Sciatic nerve (tissue), 2 donors: ENCODE results near the gene HMOX2. TPM values are rescaled to one million over a fixed set of nuclear protein-coding genes. Genes with fewer than 3 reads are reported as not detected.

Experiments
- ATAC-seq: fragments of 200-7000 bp; cut with Tn5 transposase; one replicate; pipeline ENCODE4 v1.9.1; 2020; ENCODE audit warnings: mild to moderate bottlenecking, moderate library complexity
- DNase-seq: peaks from one replicate; pipeline ENCODE4 v3.0.0-alpha.2; 2020; ENCODE audit warnings: low spot score
- intact Hi-C: fragments of 100-400 bp; cut with DNase I; formaldehyde crosslinking; loops from one replicate; pipeline ENCODE4 v1.14.2; 2022
- total RNA-seq: library from RNA; stranded (reverse); fragmentation: NEBNext Ultra II Directional; extraction: Animal tissue kit (Norgen Biotek cat#: 25700); gene quantifications from one replicate; pipeline ENCODE4 v1.2.1, GENCODE V29; 2021
- donor health status: DM: no; HTN: no; CAD: no.
- donor health status: DM: no; HTN: no; CAD: no.

The HMOX2 gene
- total RNA-seq, 1 donor from 2014 or later: 26.3 TPM

DNA sequence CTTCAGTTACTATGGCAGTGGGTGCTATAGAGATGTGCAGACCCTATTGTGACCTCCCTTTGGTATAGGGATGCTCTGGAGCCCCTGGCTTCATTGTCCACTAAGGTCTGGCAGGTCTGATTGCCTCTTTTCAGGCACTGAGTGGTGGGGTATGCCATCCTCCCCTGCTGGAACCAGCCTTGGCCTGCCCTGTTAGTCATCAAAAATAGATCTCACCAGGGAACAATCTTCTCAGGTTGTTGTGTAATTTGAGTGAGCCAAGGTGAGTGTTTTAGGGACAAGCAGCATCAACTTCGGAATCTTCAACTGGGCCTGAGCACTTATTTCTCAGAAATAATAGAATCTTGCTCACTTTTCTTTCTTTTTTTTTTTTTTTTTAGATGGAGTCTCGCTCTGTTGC, 19.6 kb downstream of the HMOX2 start:
- DNase-seq: no peak
- intact Hi-C loops: no loop called here
- no peak for ATAC-seq

DNA sequence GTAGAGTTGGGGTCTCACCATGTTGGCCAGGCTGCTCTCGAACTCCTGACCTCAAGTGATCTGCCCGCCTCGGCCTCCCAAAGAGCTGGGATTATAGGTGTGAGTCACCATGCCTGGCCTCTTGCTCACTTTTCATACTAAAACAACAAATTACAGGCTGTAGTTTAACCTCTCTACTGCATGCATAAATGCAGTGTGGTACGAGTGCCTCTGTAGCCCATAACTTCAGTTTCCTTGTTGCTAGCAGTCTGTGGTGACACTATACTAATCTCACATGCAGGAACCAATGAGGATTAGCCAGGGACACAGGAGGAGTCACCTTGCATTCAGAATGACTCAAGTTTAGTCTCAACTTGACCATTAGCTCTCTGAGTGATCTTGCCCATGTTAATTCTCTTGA, 20.1 kb downstream of the HMOX2 start:
- no peak for ATAC-seq
- DNase-seq: no peak
- intact Hi-C loops: no loop called here

- ATAC-seq: no peak
- intact Hi-C loops: no loop called here
- no peak for DNase-seq
These were observed 22.5 kb downstream of the HMOX2 start for GRCh38 chr16:4498546-4499195.

DNA sequence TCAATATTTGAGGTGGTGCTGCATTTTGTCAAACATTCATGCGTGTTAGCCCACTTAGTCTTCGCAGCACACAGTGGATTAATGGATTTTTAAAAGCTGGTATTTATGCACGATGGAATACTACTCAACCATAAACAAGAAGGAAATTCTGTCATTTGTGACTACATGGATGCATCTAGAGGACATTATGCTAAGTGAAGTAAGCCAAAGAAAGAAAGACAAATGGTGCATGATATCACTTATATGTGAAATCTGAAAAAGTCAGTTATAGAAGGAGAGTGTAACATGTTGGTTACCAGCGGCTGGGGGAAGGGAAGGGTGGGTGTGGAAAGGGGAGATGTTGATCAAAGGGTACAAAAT, 23.0 kb downstream of the HMOX2 start:
- ATAC-seq (no peak), DNase-seq (no peak)
- intact Hi-C loops: no loop called here

DNA sequence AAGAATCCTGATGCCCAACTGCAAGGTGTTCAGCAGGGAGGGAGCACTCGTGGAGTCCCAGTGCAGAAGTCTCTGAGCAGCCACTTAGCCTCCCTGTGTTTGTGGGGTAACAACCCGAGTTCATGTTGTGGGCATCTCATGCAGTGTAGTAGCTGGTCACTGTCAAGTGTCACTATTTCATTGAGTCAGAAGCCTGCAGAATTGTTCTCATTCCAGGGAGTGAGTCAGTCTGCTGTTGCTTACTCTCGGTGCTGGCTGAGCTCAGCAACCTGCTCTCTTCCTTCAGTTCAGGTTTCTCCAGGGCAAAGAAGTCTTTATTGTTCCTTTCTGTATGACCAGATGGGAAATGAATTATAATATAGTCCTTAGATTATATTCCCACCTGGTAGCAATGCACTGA, 24.1 kb downstream of the HMOX2 start:
- ATAC-seq (peak; percentile 80), DNase-seq (no peak)
- intact Hi-C loops: no loop called here

DNA sequence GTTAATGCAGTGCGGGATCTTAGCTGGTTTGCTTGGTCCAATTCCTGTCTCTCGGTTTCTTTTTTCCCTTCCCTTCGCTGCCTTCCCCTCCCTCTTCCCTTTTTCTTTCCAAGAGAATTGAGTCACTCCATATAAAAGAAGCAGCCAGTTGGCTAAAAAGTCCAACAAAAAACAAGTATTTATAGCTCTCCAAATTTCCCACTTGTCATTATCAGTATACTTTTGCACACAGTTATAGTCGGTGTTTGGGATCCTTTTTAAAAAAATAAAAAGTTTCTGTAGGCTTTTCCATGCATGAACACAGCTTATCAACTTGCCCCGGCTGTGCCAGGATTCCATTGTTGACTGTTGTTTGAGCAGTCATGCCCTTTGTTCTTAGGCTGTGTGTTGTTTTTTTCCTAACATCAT, 24.9 kb downstream of the HMOX2 start:
- ATAC-seq (peak; percentile 47), DNase-seq (no peak)
- intact Hi-C loops: no loop called here

DNA sequence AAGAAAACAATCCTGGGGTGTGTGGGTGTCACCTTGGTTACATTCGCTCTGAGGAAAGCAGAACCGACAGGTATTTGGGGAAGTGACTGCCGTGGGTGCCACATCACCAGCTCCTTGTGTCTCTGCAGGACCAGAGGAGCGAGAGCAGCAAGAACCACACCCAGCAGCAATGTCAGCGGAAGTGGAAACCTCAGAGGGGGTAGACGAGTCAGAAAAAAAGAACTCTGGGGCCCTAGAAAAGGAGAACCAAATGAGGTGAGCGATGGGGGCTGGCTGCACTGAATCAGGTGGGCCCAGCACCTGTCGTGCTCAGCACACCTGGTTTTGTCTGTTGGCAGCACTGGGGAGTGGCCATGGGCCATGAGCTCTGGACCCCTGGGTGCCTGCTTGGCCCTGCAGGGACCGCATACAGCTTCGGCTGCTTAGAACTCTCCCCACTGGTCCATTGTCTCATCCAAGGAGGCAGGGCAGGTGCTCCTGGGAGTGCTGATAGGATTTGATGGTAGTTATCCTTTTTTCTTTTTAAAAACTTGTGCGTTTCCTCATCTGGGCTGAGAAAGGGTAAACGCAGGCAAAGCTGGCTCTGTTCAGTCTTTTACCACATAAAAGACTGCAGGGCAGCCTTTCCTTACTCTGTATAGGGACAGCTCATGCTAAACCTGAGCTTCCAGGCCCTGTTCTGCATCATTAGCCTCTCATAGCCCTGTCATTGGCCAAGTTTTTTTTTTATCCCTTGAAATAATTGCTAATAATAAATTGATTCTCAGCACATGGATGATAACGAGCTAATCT, 29.4 kb downstream of the HMOX2 start:
- DNase-seq (no peak), ATAC-seq (no peak)
- intact Hi-C loops: no loop called here

DNA sequence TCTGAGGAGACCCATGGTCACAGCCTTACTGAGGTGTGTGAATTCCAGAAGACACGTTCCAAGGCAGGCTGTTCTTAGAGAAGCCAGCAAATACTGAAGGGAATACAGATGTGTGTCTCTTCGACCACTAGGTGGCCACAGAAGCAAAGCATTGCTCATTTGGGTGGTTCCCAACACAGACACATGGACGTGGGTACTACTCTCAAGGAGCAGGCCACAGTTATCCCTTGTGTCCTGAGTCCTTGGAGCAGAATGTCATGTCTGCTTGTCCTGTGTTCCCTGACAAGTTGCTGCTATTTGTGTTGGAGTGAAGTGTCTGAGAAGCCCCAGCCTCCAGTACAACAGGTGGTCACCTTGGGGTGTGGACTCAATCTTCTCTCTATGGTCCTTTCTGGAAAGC, 30.3 kb downstream of the HMOX2 start:
- DNase-seq: no peak
- intact Hi-C loops: no loop called here
- peak; percentile 87 for ATAC-seq

GRCh38 chr16:4507588-4508345, 31.6 kb downstream of the HMOX2 start:
- intact Hi-C loops: no loop called here
- ATAC-seq (no peak), DNase-seq (no peak)

DNA sequence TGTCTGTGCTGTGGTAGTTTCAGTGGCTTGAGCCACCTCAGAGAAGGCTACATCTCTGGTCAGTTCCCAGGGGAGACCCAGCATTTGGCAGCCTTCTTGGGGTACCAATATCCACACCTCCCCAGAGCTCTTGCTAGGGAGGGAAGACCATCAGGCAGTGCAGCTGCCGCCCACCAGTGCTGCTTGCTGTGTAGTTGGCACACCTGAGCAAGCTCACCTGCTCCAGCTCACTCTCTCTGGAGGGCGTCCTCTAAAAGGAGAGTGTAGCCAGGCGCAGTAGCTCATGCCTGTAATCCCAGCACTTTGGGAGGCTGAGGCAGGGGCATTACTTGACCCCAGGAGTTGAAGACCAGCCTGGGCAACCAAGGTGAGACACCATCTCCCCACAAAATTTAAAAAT, 32.6 kb downstream of the HMOX2 start:
- no peak for ATAC-seq
- no peak for DNase-seq
- intact Hi-C loops: no loop called here

- intact Hi-C loops: no loop called here
- DNase-seq (no peak), ATAC-seq (no peak)
These were observed 33.2 kb downstream of the HMOX2 start for GRCh38 chr16:4509420-4509819.

GRCh38 chr16:4510131-4510530, 33.9 kb downstream of the HMOX2 start:
- no peak for ATAC-seq
- intact Hi-C loops: loop anchor here (5.0 kb wide), 1 partner anchor 37 kb away; no protein-coding TSS in a partner anchor
- no peak for DNase-seq

GRCh38 chr16:4510747-4511426, 34.7 kb downstream of the HMOX2 start:
- intact Hi-C loops: loop anchor here (5.0 kb wide), 1 partner anchor 36 kb away; no protein-coding TSS in a partner anchor
- DNase-seq (no peak), ATAC-seq (no peak)

GRCh38 chr16:4511441-4512082, 35.4 kb downstream of the HMOX2 start:
- intact Hi-C loops: loop anchor here (5.0 kb wide), 1 partner anchor 36 kb away; no protein-coding TSS in a partner anchor
- ATAC-seq: peak; percentile 14

DNA sequence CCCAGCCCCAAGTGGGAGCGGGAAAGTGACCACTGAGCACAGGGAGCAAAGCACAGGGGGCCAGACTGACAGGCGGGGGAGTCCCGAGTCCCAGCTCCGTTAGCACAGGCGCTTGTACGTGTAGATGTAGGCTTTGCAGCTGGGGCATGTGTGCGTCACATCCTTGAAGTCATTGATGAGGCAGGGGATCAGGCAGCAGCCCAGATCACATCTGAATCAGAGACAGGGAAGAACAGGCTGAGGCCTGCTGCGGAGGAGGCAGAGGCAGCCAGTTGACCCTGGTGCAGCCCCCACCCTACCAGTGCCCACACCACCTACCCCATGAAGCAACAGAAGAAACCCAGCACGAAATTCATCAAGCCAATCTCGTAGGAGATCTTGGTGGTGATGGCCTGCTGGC, 36.3 kb downstream of the HMOX2 start:
- intact Hi-C loops: loop anchor here (5.0 kb wide), 1 partner anchor 35 kb away; no protein-coding TSS in a partner anchor
- ATAC-seq (no peak), DNase-seq (no peak)

More at GRCh38 chr16:4511441-4512082, 35.4 kb downstream of the HMOX2 start:
- DNase-seq: no peak

GRCh38 chr16:4513086-4513860, 37.1 kb downstream of the HMOX2 start:
- intact Hi-C loops: loop anchor here (5.0 kb wide), 1 partner anchor 34 kb away; no protein-coding TSS in a partner anchor
- DNase-seq: no peak
- ATAC-seq: peak; percentile 2

GRCh38 chr16:4513881-4514280, 37.7 kb downstream of the HMOX2 start:
- intact Hi-C loops: loop anchor here (5.0 kb wide), 1 partner anchor 33 kb away; no protein-coding TSS in a partner anchor
- no peak for ATAC-seq
- no peak for DNase-seq

- DNase-seq (no peak), ATAC-seq (peak; percentile 19)
- intact Hi-C loops: loop anchor here (5.0 kb wide), 1 partner anchor 33 kb away; no protein-coding TSS in a partner anchor
These were observed 38.4 kb downstream of the HMOX2 start for GRCh38 chr16:4514606-4515005.
